PC-9 (cell line): ENCODE results near the gene CDPF1.

Source experiments
- CTCF ChIP-seq: fragments of 200-600 bp; sonication (generic); conservative IDR thresholded peaks from 2 replicates; pipeline ENCODE4 v1.6.1; 2017; ENCODE audit warnings: mixed run types, antibody characterized with exemption, mild to moderate bottlenecking, moderate library complexity
- EZH2 ChIP-seq: fragments of 200-600 bp; sonication (generic); IDR thresholded peaks from 2 replicates; pipeline ENCODE4 v1.8.0; 2017; ENCODE audit warnings: antibody characterized with exemption, low read depth

DNA sequence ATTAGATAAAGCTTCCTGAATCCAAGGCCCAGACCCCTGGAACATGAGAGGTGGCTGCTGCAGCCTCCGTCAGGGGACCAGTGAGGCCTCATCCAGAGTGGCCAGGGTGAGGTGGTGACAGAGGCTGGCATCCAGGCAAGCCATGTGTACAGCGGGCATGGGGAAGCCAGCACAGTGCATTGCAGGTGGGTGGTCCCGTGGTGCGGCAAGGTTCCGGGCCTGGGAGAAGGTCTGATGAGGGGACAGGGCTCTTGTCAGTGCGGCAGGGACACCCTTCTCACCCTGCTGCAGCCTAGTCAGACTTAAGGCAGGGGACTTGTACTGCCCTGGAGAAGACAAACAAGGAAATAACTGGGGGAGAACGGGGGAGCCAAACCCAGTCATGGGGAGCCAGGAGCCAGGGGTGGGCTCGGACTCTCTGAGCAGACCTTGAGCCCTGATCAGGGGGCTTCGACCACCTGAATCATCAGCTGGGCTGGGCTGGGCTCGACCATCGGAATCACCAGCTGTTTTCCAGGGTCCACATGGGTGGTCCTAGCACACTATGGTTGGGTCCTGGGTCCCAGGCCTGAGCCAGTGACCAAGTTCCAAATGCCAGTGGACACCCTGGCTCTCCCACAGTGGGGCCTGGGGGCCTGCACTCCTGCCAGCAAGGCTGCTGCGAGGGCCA, 22.8 kb upstream of the CDPF1 start:
- TF ChIP-seq CTCF = no peak
- no peak for TF ChIP-seq EZH2
